ENCODE results near the gene KCNMB3.
"Not testable (repeated sequence)": the region's sequence is repeated elsewhere in the genome, so short reads cannot be mapped to it uniquely, and the experiment has no call there.

Gene KCNMB3

GRCh38 chr3:179250803-179251476, at the start of gene KCNMB3:
KCNMB3 (minus strand) TSS chr3:179251114; CDS start chr3:179250990, 124 bp downstream.
- no peak for DNase-seq

- DNase-seq, result no peak
These were observed 49.2 kb upstream of the KCNMB3 start for GRCh38 chr3:179299999-179300613.

GRCh38 chr3:179299316-179299715, 48.4 kb upstream of the KCNMB3 start:
- DNase-seq, result no peak

- DNase-seq, result no peak
These were observed 47.2 kb upstream of the KCNMB3 start for GRCh38 chr3:179297971-179298725.

GRCh38 chr3:179292450-179292849, 41.5 kb upstream of the KCNMB3 start:
- DNase-seq, result no peak

GRCh38 chr3:179289295-179289694, 38.4 kb upstream of the KCNMB3 start:
- no peak for DNase-seq

- DNase-seq, result no peak
These were observed 37.9 kb upstream of the KCNMB3 start for GRCh38 chr3:179288845-179289244.

GRCh38 chr3:179286331-179286730, 35.4 kb upstream of the KCNMB3 start:
- DNase-seq, result no peak

GRCh38 chr3:179281825-179282224, 30.9 kb upstream of the KCNMB3 start:
- DNase-seq, result no peak

- DNase-seq, result no peak
These were observed 28.9 kb upstream of the KCNMB3 start for GRCh38 chr3:179279837-179280236.

GRCh38 chr3:179278932-179279693, 28.2 kb upstream of the KCNMB3 start:
- DNase-seq, result no peak

GRCh38 chr3:179278151-179278550, 27.2 kb upstream of the KCNMB3 start:
- no peak for DNase-seq

GRCh38 chr3:179276743-179277142, 25.8 kb upstream of the KCNMB3 start:
- DNase-seq, result no peak

GRCh38 chr3:179276001-179276400, 25.1 kb upstream of the KCNMB3 start:
- DNase-seq, result no peak

- DNase-seq, result not testable (repeated sequence)
These were observed 23.5 kb upstream of the KCNMB3 start for GRCh38 chr3:179274434-179274833.

GRCh38 chr3:179272385-179272784, 21.5 kb upstream of the KCNMB3 start:
- DNase-seq, result no peak

GRCh38 chr3:179269152-179269707, 18.3 kb upstream of the KCNMB3 start:
- DNase-seq, result no peak

- DNase-seq, result no peak
These were observed 17.6 kb upstream of the KCNMB3 start for GRCh38 chr3:179268400-179269051.

GRCh38 chr3:179266701-179267211, 15.8 kb upstream of the KCNMB3 start:
- no peak for DNase-seq

- DNase-seq, result no peak
These were observed 15.0 kb upstream of the KCNMB3 start for GRCh38 chr3:179265875-179266274.

GRCh38 chr3:179265092-179265491, 14.2 kb upstream of the KCNMB3 start:
- no peak for DNase-seq

GRCh38 chr3:179264449-179264848, 13.5 kb upstream of the KCNMB3 start:
- DNase-seq, result no peak
